Upper lobe of left lung (tissue), 4 donors: Measurements from ENCODE around the gene GNG3.

ENCODE experiments used
- CTCF ChIP-seq, 6 experiments: fragments of 450-650 bp in 4 of 6; fragments of 200-600 bp in 2 of 6; sonication (generic) in 2 of 6; IDR thresholded peaks; one replicate each; pipeline ENCODE4 v1.5.1; 2016 to 2019; ENCODE audit warnings: antibody characterized with exemption in 6 of 6
- POLR2A ChIP-seq, 4 donors: fragments of 450-650 bp; IDR thresholded peaks; one replicate each; pipeline ENCODE4 v1.5.1; 2016 to 2017; ENCODE audit warnings: antibody characterized with exemption in 4 of 4, mild to moderate bottlenecking in 2 of 4

DNA sequence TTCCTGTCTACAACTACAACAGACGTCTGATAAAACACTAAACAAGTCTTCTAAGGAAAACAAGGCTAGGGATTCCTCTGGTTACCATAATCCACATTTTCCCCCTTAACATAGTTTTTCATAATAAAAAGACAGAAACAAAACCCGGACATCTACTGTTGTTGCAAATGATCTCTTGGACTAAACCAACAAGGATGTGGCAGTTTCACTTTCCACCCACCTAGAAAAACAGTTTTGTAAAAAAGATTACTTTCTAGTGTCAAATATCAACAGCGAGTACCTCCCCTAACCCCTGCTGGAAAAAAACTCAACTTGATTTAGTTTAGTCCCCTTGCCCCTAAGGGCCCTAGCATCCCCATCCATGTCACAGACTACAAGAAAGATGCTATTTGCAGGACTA lies 5.4 kb downstream of the GNG3 start:
- TF ChIP-seq CTCF (IDR thresholded peaks at IDR 0.05) = no peak
- no peak for TF ChIP-seq POLR2A (IDR thresholded peaks at IDR 0.05)
